ENCODE measurements around the gene FADS6. TPM values are rescaled to one million over a fixed set of nuclear protein-coding genes. Genes with fewer than 3 reads are reported as not detected.

The FADS6 gene
- total and polyA plus RNA-seq, 2 of the 13 experiments (the other 11 are each of a cell fraction or from before 2014, with no cell fraction given), result 0.11 TPM

DNA sequence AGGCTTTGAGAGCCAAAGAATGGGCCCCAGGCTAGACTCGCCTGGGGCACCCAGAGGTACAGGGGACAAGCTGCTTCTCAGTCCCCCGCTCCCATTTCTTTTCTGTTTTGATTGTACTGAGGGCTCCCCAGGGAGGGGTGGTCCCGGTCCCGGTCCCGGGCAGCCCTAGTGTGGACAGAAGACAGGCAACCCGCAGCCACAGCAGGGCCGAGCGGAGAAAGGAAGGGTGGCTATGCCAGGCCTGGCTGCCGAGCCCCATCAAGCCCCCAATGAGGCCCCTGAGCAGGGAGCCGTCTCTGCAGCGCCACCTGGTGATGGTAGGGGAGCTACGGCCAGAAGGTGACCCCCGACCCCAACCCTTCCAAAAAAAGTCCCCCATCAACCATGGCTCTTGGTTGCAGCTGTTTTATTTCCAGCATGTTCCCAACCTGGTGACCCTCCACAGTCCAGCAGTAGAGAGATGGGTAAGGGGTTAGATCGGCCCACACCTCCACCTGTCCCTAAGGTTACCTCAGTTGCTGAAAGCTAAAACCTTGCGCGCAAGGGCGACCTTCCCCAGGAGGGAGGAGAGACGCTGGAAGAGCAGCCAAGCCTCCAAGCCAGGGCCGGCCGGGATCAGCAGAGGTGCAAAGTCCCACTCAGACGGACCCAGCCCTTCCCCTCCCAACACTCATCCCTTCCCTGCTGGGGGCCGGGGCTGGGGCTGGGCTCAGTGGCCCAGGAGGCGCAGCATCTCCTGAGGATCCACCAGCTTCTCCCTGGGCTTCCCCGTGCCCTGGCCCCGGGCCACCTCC is 31.1 kb downstream of the FADS6 start (continued):
- TF ChIP-seq, protein P1, sequence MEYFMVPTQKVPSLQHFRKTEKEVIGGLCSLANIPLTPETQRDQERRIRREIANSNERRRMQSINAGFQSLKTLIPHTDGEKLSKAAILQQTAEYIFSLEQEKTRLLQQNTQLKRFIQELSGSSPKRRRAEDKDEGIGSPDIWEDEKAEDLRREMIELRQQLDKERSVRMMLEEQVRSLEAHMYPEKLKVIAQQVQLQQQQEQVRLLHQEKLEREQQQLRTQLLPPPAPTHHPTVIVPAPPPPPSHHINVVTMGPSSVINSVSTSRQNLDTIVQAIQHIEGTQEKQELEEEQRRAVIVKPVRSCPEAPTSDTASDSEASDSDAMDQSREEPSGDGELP (IDR thresholded peaks at IDR 0.05; ENCODE audit: borderline replicate concordance, low read depth), result no peak
- TF ChIP-seq, protein P2, sequence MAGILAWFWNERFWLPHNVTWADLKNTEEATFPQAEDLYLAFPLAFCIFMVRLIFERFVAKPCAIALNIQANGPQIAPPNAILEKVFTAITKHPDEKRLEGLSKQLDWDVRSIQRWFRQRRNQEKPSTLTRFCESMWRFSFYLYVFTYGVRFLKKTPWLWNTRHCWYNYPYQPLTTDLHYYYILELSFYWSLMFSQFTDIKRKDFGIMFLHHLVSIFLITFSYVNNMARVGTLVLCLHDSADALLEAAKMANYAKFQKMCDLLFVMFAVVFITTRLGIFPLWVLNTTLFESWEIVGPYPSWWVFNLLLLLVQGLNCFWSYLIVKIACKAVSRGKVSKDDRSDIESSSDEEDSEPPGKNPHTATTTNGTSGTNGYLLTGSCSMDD (CRISPR knock-in tag; IDR thresholded peaks at IDR 0.05), result no peak
- no peak for TF ChIP-seq CREB1 (IDR thresholded peaks at IDR 0.05)
- no peak for TF ChIP-seq CREB1 (CRISPR knock-in tag; IDR thresholded peaks at IDR 0.05)
- no peak for TF ChIP-seq PCBP2 (optimal IDR thresholded peaks at IDR 0.05; ENCODE audit: low read depth, low read length, poor library complexity, severe bottlenecking)
- TF ChIP-seq, protein P3, sequence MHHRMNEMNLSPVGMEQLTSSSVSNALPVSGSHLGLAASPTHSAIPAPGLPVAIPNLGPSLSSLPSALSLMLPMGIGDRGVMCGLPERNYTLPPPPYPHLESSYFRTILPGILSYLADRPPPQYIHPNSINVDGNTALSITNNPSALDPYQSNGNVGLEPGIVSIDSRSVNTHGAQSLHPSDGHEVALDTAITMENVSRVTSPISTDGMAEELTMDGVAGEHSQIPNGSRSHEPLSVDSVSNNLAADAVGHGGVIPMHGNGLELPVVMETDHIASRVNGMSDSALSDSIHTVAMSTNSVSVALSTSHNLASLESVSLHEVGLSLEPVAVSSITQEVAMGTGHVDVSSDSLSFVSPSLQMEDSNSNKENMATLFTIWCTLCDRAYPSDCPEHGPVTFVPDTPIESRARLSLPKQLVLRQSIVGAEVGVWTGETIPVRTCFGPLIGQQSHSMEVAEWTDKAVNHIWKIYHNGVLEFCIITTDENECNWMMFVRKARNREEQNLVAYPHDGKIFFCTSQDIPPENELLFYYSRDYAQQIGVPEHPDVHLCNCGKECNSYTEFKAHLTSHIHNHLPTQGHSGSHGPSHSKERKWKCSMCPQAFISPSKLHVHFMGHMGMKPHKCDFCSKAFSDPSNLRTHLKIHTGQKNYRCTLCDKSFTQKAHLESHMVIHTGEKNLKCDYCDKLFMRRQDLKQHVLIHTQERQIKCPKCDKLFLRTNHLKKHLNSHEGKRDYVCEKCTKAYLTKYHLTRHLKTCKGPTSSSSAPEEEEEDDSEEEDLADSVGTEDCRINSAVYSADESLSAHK (CRISPR knock-in tag; IDR thresholded peaks at IDR 0.05; ENCODE audit: borderline replicate concordance), result no peak
- no peak; the same call in 1 of the 2 replicates for TF ChIP-seq ZNF331 (CRISPR knock-in tag; IDR thresholded peaks at IDR 0.05)
- TF ChIP-seq RAD21 (CRISPR knock-in tag; IDR thresholded peaks at IDR 0.05), result peak; percentile 59
- TF ChIP-seq ZNF530 (CRISPR knock-in tag; IDR thresholded peaks at IDR 0.05; ENCODE audit: low read depth), result no peak
- no peak for TF ChIP-seq HMG20B (CRISPR knock-in tag; conservative IDR thresholded peaks at IDR 0.05)
- no peak for TF ChIP-seq HNRNPL (IDR thresholded peaks at IDR 0.05; ENCODE audit: low read depth, low read length)
- TF ChIP-seq ZNF75D (CRISPR knock-in tag; IDR thresholded peaks at IDR 0.05; ENCODE audit: borderline replicate concordance), result no peak
- TF ChIP-seq SNAI1 (CRISPR knock-in tag; IDR thresholded peaks at IDR 0.05; ENCODE audit: borderline replicate concordance), result no peak
- no peak for TF ChIP-seq ZNF747 (CRISPR knock-in tag; IDR thresholded peaks at IDR 0.05; ENCODE audit: borderline replicate concordance)
- TF ChIP-seq ZNF446 (CRISPR knock-in tag; IDR thresholded peaks at IDR 0.05), result no peak
- TF ChIP-seq NR1H2 (CRISPR knock-in tag; IDR thresholded peaks at IDR 0.05; ENCODE audit: borderline replicate concordance, low read depth), result no peak
- TF ChIP-seq REPIN1 (CRISPR knock-in tag; IDR thresholded peaks at IDR 0.05; ENCODE audit: borderline replicate concordance, low read depth), result no peak
- TF ChIP-seq ZNF607 (CRISPR knock-in tag; IDR thresholded peaks at IDR 0.05; ENCODE audit: borderline replicate concordance), result no peak
- no peak for TF ChIP-seq PLRG1 (conservative IDR thresholded peaks at IDR 0.05)
- no peak for TF ChIP-seq ZSCAN30 (CRISPR knock-in tag; IDR thresholded peaks at IDR 0.05)
- no peak for TF ChIP-seq ZNF570 (CRISPR knock-in tag; IDR thresholded peaks at IDR 0.05; ENCODE audit: borderline replicate concordance)
- TF ChIP-seq HOXA5 (CRISPR knock-in tag; IDR thresholded peaks at IDR 0.05), result 0 out of 2 replicates have a peak, but pooled peaks have one; percentile 43
- TF ChIP-seq ZBTB42 (CRISPR knock-in tag; IDR thresholded peaks at IDR 0.05), result no peak
- no peak for TF ChIP-seq CBX1 (IDR thresholded peaks at IDR 0.05; ENCODE audit: low read depth)
- TF ChIP-seq ZSCAN31 (CRISPR knock-in tag; IDR thresholded peaks at IDR 0.05; ENCODE audit: low read depth), result no peak
- no peak for TF ChIP-seq NFRKB (IDR thresholded peaks at IDR 0.05)
- TF ChIP-seq ZNF878 (CRISPR knock-in tag; IDR thresholded peaks at IDR 0.05), result no peak
- no peak for TF ChIP-seq ZNF7 (CRISPR knock-in tag; IDR thresholded peaks at IDR 0.05)
- no peak for TF ChIP-seq ZNF350 (CRISPR knock-in tag; IDR thresholded peaks at IDR 0.05; ENCODE audit: borderline replicate concordance, low read depth)
- TF ChIP-seq ZNF3 (CRISPR knock-in tag; IDR thresholded peaks at IDR 0.05), result no peak
